H9 (cell line): ENCODE data around the gene PALD1. TPM values are rescaled to one million over a fixed set of nuclear protein-coding genes. Genes with fewer than 3 reads are reported as not detected.

Experiments used
- DNase-seq: peaks from one replicate; pipeline ENCODE4 v3.0.0-alpha.2; 2017
- H2AFZ ChIP-seq: one replicate; pipeline ENCODE4 v1.6.1; 2013; ENCODE audit warnings: mild to moderate bottlenecking, low read length, control low read depth, moderate library complexity
- H2AK5ac ChIP-seq: 2 replicates; pipeline ENCODE4 v1.6.1; 2013; ENCODE audit warnings: low read length, control low read depth, mixed read lengths; ENCODE audit not compliant: insufficient read length
- H2BK120ac ChIP-seq: one replicate; pipeline ENCODE4 v1.6.1; 2013; ENCODE audit warnings: low read depth, mild to moderate bottlenecking, low read length, control low read depth, inconsistent platforms; ENCODE audit not compliant: poor library complexity, severe bottlenecking
- H2BK12ac ChIP-seq: 2 replicates; pipeline ENCODE4 v1.6.1; 2013; ENCODE audit warnings: low read length, control low read depth, mixed read lengths, low read depth; ENCODE audit not compliant: insufficient read length
- H2BK15ac ChIP-seq: 2 replicates; pipeline ENCODE4 v1.6.1; 2013; ENCODE audit warnings: low read depth, low read length, control low read depth
- H2BK20ac ChIP-seq: one replicate; pipeline ENCODE4 v1.6.1; 2013; ENCODE audit warnings: low read depth, mild to moderate bottlenecking, low read length, control low read depth, inconsistent platforms; ENCODE audit not compliant: poor library complexity, severe bottlenecking
- H2BK5ac ChIP-seq: 2 replicates; pipeline ENCODE4 v1.6.1; 2013; ENCODE audit warnings: low read length, control low read depth, mixed read lengths; ENCODE audit not compliant: insufficient read length
- H3K14ac ChIP-seq: 2 replicates; pipeline ENCODE4 v1.6.1; 2013; ENCODE audit warnings: low read length, control low read depth; ENCODE audit not compliant: insufficient read depth
- H3K18ac ChIP-seq: 2 replicates; pipeline ENCODE4 v1.6.1; 2013; ENCODE audit warnings: low read depth, mild to moderate bottlenecking, mixed read lengths, low read length, control low read depth; ENCODE audit not compliant: insufficient read length
- H3K23ac ChIP-seq: 2 replicates; pipeline ENCODE4 v1.6.1; 2013; ENCODE audit warnings: low read length, control low read depth, mixed read lengths, low read depth; ENCODE audit not compliant: insufficient read length
- H3K23me2 ChIP-seq: 2 replicates; pipeline ENCODE4 v1.6.1; 2013; ENCODE audit warnings: low read depth, mild to moderate bottlenecking, mixed read lengths, low read length, control low read depth; ENCODE audit not compliant: insufficient read length, poor library complexity, severe bottlenecking
- H3K27ac ChIP-seq: 2 replicates; pipeline ENCODE4 v1.5.1; 2013; ENCODE audit warnings: low read length, control low read depth, mixed read lengths, low read depth; ENCODE audit not compliant: insufficient read length
- H3K27me3 ChIP-seq: 2 replicates; pipeline ENCODE4 v1.6.1; 2013; ENCODE audit warnings: low read length, control low read depth, inconsistent platforms; ENCODE audit not compliant: insufficient read depth
- H3K4ac ChIP-seq: 2 replicates; pipeline ENCODE4 v1.6.1; 2013; ENCODE audit warnings: low read depth, mild to moderate bottlenecking, control low read depth, inconsistent platforms, low read length, moderate library complexity
- H3K4me1 ChIP-seq: 2 replicates; pipeline ENCODE4 v1.6.1; 2013; ENCODE audit warnings: low read length, control low read depth, inconsistent platforms; ENCODE audit not compliant: insufficient read depth
- H3K4me2 ChIP-seq: 2 replicates; pipeline ENCODE4 v1.6.1; 2013; ENCODE audit warnings: low read length, control low read depth, mixed read lengths; ENCODE audit not compliant: insufficient read length, insufficient read depth
- H3K56ac ChIP-seq: 2 replicates; pipeline ENCODE4 v1.6.1; 2013; ENCODE audit warnings: low read depth, mild to moderate bottlenecking, mixed read lengths, low read length, control low read depth; ENCODE audit not compliant: insufficient read length
- H3K79me1 ChIP-seq: 2 replicates; pipeline ENCODE4 v1.6.1; 2013; ENCODE audit warnings: low read depth, mild to moderate bottlenecking, moderate library complexity, low read length, control low read depth, inconsistent platforms; ENCODE audit not compliant: insufficient read depth, poor library complexity, severe bottlenecking
- H3K79me2 ChIP-seq: 2 replicates; pipeline ENCODE4 v1.6.1; 2013; ENCODE audit warnings: low read length, control low read depth, inconsistent platforms; ENCODE audit not compliant: insufficient read depth
- H3K9ac ChIP-seq: 2 replicates; pipeline ENCODE4 v1.6.1; 2013; ENCODE audit warnings: low read length, control low read depth, mixed read lengths; ENCODE audit not compliant: insufficient read length; ENCODE audit errors: extremely low read depth
- H3K9me3 ChIP-seq: one replicate; pipeline ENCODE4 v1.6.1; 2013; ENCODE audit warnings: low read depth, low read length, inconsistent platforms; ENCODE audit not compliant: control insufficient read depth
- H3T11ph ChIP-seq: one replicate; pipeline ENCODE4 v1.6.1; 2013; ENCODE audit warnings: mild to moderate bottlenecking, low read length, control low read depth, inconsistent platforms
- H4K20me1 ChIP-seq: one replicate; pipeline ENCODE4 v1.6.1; 2013; ENCODE audit not compliant: control insufficient read depth, insufficient read length, insufficient read depth
- H4K5ac ChIP-seq: 2 replicates; pipeline ENCODE4 v1.6.1; 2013; ENCODE audit warnings: low read depth, mild to moderate bottlenecking, mixed read lengths, low read length, control low read depth; ENCODE audit not compliant: insufficient read length
- H4K8ac ChIP-seq: replicated peaks from 2 replicates; pipeline ENCODE4 v1.6.1; 2013; ENCODE audit warnings: low read length, control low read depth, mixed read lengths, low read depth; ENCODE audit not compliant: insufficient read length
- H4K91ac ChIP-seq: 2 replicates; pipeline ENCODE4 v1.6.1; 2013; ENCODE audit warnings: low read depth, mild to moderate bottlenecking, moderate library complexity, mixed read lengths, low read length, control low read depth; ENCODE audit not compliant: insufficient read length
- H3K27ac Mint-ChIP-seq, 3 experiments: 2 replicates in 2 of 3; 3 replicates in 1 of 3; pipeline ENCODE4 v1.8.0; 2020 to 2021; ENCODE audit warnings: mixed read lengths in 3 of 3, mild to moderate bottlenecking in 1 of 3, moderate library complexity in 1 of 3
- H3K27me3 Mint-ChIP-seq: 2 replicates; pipeline ENCODE4 v1.8.0; 2021; ENCODE audit warnings: low read depth, mild to moderate bottlenecking, moderate library complexity, mixed read lengths
- H3K36me3 Mint-ChIP-seq, 3 experiments: 2 replicates in 2 of 3; 3 replicates in 1 of 3; pipeline ENCODE4 v1.8.0; 2020 to 2021; ENCODE audit warnings: low read depth in 3 of 3, mixed read lengths in 3 of 3; ENCODE audit not compliant: insufficient read depth in 1 of 3
- H3K4me1 Mint-ChIP-seq, 2 experiments: 2 replicates each; pipeline ENCODE4 v1.8.0; 2020; ENCODE audit warnings: mixed read lengths in 2 of 2
- H3K4me3 Mint-ChIP-seq, 2 experiments: 2 replicates in 1 of 2; 3 replicates in 1 of 2; pipeline ENCODE4 v1.8.0; 2020 to 2021; ENCODE audit warnings: mild to moderate bottlenecking in 2 of 2, mixed read lengths in 2 of 2, moderate library complexity in 1 of 2
- H3K9me3 Mint-ChIP-seq, 2 experiments: 2 replicates in 1 of 2; 3 replicates in 1 of 2; pipeline ENCODE4 v1.8.0; 2020; ENCODE audit warnings: mild to moderate bottlenecking in 2 of 2, mixed read lengths in 2 of 2, moderate library complexity in 1 of 2
- CTCF ChIP-seq: fragments of 200-600 bp; sonication (generic); conservative IDR thresholded peaks from 3 replicates; pipeline ENCODE4 v1.8.0; 2021; ENCODE audit warnings: antibody characterized with exemption, mild to moderate bottlenecking
- WGBS: extraction: QIAGEN DNeasy Blood & Tissue Kit; methylation state at CpG from one replicate; pipeline ENCODE4 v1.1.7; 2013; ENCODE audit warnings: missing lambda C conversion rate, low lambda C conversion rate, mixed read lengths; ENCODE audit not compliant: insufficient read length; ENCODE audit errors: extremely low coverage; 5-methylcytosine and 5-hydroxymethylcytosine counted together
- total RNA-seq: library from RNA; stranded (reverse); gene quantifications from 2 replicates; pipeline ENCODE4 v1.2.1, GENCODE V29; 2021

PALD1 gene
- total RNA-seq, 1 experiment from 2014 or later = 21.1 TPM

DNA sequence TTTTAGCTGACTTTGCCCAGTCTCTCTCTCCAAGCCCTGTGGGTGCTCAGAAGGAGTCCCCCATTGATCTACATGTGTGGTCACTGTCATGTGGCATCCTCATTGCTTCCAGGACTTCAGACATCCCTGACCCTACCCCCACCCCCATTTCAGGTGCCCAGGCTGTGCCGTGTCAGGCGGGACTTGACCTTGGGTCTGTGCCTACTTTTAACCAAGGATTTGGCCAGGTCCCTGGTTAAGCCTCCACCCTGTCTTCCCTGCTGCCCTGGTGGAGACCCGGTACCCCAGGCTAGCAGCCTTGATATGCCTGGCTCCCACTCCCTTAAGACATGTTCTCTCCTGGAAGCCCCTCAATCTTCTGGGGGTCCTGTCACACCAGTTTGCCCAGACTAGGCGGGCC is 92.7 kb downstream of the PALD1 start:
- Histone ChIP-seq H3K4me1 (no peaks in the 10 kb centered on the region), H3K9me3 (no peaks in the 10 kb centered on the region), H3K4me2 (no peak overlapping the region), H4K5ac (no peak overlapping the region), H4K8ac (no peak overlapping the region), H3K27me3 (no peaks in the 10 kb centered on the region), H3K9ac (no peak overlapping the region), H2BK15ac (no peak overlapping the region), H3K79me2 (no peaks in the 10 kb centered on the region), H3K23ac (no peak overlapping the region), H3T11ph (no peak overlapping the region), H2BK12ac (no peak overlapping the region), H3K79me1 (no peaks in the 10 kb centered on the region), H3K4ac (no peak overlapping the region), H2BK20ac (no peak overlapping the region), H3K23me2 (no peaks in the 10 kb centered on the region), H2BK5ac (no peak overlapping the region), H2AFZ (no peak overlapping the region), H3K27ac (no peak overlapping the region), H2AK5ac (no peak overlapping the region), H3K18ac (no peak overlapping the region), H3K14ac (no peak overlapping the region; the same call in 1 of the 2 replicates), H4K91ac (no peak overlapping the region), H4K20me1 (no peaks in the 10 kb centered on the region), H3K56ac (no peak overlapping the region), H2BK120ac (no peak overlapping the region)
- Mint-ChIP-seq H3K36me3 (peaks cover 0 to 4% (median 0%) of the 10 kb centered on the region in 3 experiments; a peak in 3 of 7 replicates), H3K9me3 (no peaks in the 10 kb centered on the region), H3K27me3 (no peaks in the 10 kb centered on the region), H3K4me1 (no peaks in the 10 kb centered on the region), H3K4me3 (no peak overlapping the region), H3K27ac (peak overlapping the region in 1 of 3 experiments; percentile 34; a peak in 1 of 7 replicates)
- TF ChIP-seq CTCF = no peak
- no CpG with 5 or more reads among the region's 4 CpGs for WGBS
- DNase-seq = no peak
